ELR (cell line): ENCODE results near the gene C11orf97.
"Not testable (repeated sequence)": the region's sequence is repeated elsewhere in the genome, so short reads cannot be mapped to it uniquely, and the experiment has no call there.

Experiments
- DNase-seq: peaks from one replicate; pipeline ENCODE4 v3.0.0-alpha.2; 2015; ENCODE audit warnings: low read depth

The C11orf97 gene

GRCh38 chr11:94525546-94526324 lies 13.5 kb downstream of the C11orf97 start:
- DNase-seq, result peak; percentile 50

GRCh38 chr11:94526645-94527438 lies 14.6 kb downstream of the C11orf97 start:
- DNase-seq, result no peak

DNA sequence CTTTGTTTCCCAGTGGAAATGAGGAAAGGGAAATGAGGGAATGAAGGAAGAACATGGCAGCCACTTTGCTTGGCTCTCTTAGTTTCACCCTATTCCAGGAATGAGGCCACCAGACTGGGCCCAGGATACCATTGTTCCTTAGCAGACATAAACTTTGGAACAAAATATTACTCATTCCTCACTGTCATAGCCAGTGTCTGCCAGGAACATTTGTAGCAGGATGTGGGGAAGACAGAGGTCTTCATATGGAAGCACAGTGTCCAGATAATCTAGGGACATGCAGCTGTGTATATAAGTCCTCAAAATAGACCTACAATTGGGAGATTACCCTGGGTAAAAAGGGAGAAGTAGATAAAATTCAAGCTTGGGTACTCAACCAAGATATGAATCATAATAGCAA lies 16.3 kb downstream of the C11orf97 start:
- DNase-seq, result no peak

DNA sequence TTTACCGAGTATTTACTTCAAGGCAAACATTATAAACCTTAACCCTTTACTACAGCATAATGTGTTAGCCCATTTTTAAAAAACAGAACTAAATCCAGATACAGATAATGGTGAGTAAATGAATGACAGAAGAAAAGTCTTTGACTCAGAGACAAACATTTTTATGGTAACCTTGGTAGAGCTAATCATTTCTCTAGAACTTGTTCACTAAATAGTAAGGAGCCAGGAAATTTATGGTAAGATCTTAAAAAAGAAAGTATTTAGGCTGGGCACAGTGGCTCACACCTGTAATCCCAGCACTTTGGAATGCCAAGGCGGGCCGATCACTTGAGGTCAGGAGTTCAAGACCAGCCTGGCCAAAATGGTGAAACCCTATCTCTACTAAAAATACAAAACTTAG lies 19.9 kb downstream of the C11orf97 start:
- no peak for DNase-seq

DNA sequence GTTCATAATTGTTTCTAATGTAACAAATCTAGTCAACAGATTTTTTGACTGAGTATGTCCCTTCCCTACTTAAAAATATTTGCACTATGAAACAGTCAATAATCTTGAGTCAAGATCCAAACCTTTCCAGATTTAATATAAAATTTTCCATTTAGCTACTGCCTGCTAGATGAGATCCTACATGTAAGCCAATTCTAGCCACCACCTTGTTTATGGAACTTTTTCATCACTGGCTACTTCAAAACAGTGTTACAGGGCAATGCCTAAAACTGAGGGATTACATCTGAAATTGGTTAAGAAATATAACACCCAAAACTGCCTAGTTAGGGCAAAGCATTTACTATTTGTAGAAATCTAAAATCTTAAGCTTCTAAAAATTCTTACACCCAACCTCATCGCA lies 20.9 kb downstream of the C11orf97 start:
- no peak for DNase-seq

DNA sequence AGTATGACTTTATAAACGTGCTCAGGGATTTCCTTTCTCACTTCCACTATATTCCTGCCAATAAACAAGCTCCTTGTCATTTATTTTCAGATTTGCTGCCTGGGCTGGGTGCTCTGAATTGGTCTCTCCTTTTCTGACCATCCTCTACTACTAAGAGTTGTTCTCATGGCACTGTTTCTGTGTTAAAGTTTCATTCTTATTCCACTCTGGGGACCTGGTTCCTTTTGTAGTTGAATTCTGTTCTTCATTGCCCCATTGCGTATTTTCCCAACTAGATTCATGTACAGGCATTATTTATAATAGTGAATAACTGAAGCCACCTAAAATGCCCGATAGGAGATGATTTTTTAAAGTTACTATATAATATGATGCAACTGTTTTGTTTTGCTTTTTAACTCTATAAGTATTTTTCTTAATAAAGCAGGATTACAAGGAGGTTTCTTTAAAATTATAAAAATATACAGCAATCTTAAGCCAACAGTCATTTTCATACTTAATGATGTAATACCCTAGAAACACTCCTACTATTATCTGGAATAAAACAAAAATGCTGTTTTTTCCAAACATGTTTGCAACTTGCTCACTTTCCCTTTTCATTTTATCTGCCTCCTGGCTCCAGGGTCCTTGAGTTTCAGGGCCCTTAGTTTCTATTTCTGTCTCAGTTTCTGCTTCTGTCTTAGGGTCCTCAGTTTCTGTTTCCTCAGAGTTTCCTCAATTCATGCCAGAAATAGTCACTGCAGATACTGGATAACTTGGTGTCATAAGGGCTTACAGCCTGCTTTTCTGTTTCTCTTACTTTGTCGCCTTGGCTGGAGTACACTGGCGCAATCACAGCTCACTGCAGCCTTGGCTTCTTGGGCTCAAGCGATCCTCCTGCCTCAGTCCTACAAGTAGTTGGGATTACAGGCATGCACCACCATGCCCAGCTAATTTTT lies 21.7 kb downstream of the C11orf97 start:
- no peak for DNase-seq

DNA sequence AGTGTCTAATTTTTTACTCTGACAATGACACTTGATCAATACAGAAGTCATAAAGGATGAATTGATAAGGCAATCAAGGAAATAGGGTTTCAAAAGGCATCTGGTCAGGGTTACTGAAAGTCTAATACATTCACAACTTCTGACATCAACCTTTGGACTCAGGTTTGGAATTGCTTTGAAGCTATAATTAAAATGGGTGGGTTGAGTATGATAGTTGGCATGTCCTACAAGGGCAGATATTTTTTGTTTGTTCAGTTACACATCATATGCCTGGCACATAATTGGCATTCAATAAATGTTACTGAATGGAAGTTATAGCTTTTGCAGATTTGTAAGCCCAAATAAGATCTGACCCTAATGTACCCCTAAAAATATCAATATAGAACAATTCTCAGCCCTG lies 24.1 kb downstream of the C11orf97 start:
- no peak for DNase-seq

- DNase-seq, result peak; percentile 6
These were observed 24.9 kb downstream of the C11orf97 start for GRCh38 chr11:94537031-94537600.

GRCh38 chr11:94539420-94539819 lies 27.2 kb downstream of the C11orf97 start:
- no peak for DNase-seq

DNA sequence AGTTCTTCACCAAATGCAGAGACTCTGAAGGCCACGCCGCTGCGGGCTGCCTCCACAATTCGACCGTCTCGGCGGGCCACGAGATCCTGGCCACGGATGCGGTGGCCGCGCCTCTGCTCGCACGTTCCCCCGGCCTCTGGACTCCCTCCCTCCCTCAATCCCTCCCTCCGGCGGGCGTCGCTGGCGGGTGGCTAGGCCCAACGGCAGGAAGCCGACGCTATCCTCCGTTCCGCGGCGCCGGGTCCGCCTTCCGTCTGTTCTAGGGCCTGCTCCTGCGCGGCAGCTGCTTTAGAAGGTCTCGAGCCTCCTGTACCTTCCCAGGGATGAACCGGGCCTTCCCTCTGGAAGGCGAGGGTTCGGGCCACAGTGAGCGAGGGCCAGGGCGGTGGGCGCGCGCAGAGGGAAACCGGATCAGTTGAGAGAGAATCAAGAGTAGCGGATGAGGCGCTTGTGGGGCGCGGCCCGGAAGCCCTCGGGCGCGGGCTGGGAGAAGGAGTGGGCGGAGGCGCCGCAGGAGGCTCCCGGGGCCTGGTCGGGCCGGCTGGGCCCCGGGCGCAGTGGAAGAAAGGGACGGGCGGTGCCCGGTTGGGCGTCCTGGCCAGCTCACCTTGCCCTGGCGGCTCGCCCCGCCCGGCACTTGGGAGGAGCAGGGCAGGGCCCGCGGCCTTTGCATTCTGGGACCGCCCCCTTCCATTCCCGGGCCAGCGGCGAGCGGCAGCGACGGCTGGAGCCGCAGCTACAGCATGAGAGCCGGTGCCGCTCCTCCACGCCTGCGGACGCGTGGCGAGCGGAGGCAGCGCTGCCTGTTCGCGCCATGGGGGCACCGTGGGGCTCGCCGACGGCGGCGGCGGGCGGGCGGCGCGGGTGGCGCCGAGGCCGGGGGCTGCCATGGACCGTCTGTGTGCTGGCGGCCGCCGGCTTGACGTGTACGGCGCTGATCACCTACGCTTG lies 31.7 kb downstream of the C11orf97 start, which contains the start of gene FUT4:
Gene FUT4, plus strand, starts transcription at position 227 of the 951 bp plus-strand sequence. Its CDS starts 213 bp downstream, at position 440.
- DNase-seq, result peak; percentile 89

- DNase-seq, result peak; percentile 29
These were observed 32.5 kb downstream of the C11orf97 start for GRCh38 chr11:94544646-94545263.

GRCh38 chr11:94545264-94546161 lies 33.3 kb downstream of the C11orf97 start:
- DNase-seq, result no peak

GRCh38 chr11:94546162-94546470 lies 33.9 kb downstream of the C11orf97 start:
- no peak for DNase-seq

DNA sequence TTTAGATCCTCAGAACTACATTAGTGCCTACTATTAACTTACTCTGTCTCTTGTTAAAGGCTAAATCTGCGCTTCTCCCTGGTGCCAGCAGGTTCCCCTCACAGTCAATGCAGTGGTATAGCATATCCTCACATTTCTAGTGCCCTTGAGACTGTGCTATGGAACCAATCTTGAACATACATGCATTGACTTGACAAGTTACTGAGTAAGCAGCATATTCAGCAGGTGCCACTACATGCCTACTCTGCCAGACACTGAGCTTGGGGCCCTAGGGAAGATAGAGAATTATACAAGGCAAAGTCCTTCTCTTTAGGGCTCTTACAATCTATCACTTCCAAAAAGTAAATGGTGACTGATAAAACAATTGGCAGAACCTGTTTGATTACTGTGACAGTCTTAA lies 34.6 kb downstream of the C11orf97 start:
- DNase-seq, result no peak

DNA sequence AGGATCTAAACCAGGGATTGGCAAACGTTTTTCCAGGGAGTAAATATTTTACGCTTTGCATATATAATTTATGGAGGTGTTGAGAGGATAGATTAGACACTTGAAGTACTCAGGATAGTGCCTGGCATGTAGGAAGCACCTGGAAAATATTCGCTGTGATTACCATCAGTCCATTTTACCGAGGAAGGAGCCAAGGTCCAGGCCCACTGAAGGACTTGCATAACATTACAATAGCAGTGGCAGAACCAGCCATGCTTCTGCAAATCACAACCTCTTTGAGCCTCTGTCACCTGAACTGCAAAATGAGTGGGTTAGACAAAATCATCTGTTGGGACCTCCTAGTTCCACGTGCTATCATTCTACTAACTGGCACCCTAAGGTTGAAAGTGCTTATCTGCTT lies 36.9 kb downstream of the C11orf97 start:
- DNase-seq, result no peak

DNA sequence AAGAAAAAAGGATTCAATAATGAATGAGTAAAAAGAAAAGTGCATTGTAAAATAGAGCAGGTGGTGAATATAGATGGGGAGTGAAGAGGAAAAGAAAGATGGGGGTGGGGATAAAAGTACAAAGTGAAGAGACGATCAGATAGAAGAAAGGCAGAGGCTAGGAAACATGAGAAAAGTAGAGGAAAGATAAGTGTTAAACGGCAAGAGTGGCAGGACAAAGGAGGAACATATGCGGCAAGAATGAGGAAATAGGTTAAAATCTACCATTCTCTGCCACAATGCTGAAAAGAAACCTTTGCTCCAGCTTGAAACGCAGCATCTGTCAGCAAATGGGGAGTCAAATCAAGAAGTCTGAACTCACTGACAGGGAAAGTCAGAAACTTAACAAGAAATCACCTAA lies 38.3 kb downstream of the C11orf97 start:
- no peak for DNase-seq

DNA sequence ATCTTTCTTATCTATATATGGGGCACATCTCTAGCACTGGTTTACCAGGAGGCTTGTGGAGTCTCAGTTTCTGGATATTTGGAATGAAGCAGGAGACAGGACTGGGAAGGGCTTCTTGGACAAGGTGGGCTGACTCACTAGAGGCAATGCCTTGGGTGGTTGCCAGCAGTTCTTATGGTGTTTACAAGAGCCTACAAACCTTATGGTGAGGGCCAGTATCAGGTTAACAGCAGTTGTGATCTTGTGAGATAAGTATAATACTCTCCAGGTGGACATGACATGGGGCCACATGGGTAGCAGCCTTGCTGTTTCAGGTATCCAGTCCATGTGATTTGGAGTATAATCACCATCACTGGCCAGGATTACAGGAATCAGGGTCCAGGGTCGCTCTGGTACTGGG lies 41.7 kb downstream of the C11orf97 start:
- peak; percentile 77 for DNase-seq

DNA sequence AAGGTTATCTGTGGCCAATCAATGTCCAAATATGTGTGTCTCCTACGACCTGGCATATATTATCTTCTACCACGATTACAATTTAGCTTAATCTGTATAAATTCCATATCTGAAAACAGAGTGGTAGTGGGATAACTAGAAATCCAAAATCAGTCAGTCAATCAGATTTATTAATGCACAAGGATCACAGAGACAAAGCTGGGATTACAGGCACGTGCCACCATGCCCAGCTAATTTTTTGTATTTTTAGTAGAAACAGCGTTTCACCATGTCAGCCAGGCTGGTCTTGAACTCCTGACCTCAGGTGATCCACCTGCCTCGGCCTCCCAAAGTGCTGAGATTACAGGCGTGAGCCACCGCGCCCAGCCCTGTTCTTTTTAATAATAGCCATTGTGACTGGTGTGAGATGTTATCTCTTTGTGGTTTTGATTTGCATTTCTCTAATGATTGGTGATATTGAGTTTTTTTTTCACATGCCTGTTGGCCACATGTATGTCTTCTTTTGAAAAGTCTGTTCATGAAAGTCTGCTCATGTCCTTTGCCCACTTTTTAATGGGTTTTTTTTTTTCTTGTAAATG lies 43.6 kb downstream of the C11orf97 start:
- DNase-seq, result not testable (repeated sequence)

DNA sequence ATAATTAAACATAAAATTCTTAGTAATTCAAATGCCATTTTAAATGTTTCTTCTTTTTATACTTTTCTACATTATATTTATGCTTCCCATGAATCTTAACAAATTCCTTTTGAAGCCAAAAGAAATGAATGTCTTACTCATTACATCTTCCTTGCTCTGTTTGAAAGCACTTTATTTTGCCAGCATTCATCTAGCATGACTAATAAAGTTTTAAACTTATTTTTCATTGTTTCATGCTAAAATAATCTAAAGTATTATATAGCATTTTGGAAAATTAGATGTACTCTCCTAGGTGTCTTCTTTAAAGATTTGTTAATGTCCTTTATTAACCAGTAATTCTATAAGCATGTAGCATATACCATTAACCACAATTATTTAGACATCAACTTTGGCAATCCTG lies 45.2 kb downstream of the C11orf97 start:
- peak; percentile 40 for DNase-seq
